Occipital lobe (tissue), 2 donors: ENCODE data around the gene RPS15. TPM values are rescaled to one million over a fixed set of nuclear protein-coding genes. Genes with fewer than 3 reads are reported as not detected.

Experiments
- DNase-seq: peaks from one replicate; lab custom pipeline; 2025; lab: John Stamatoyannopoulos, UW
- total RNA-seq: library from RNA; depleted of rRNA; stranded (reverse); fragments of >200 nt; gene quantifications from one replicate; pipeline ENCODE4 v1.2.3, GENCODE V29; 2014

RPS15 gene
- total RNA-seq, 1 donor from 2014 or later: 252 TPM

GRCh38 chr19:1401889-1402217, 36.3 kb upstream of the RPS15 start:
- DNase-seq: no peak

- no peak for DNase-seq
Observed at GRCh38 chr19:1402411-1403070, 35.7 kb upstream of the RPS15 start.

GRCh38 chr19:1406774-1407527, 31.2 kb upstream of the RPS15 start:
- DNase-seq: peak; percentile 96

GRCh38 chr19:1407528-1408299, 30.5 kb upstream of the RPS15 start, which contains the start of gene DAZAP1:
Gene DAZAP1 (plus strand): TSS chr19:1407586. CDS start chr19:1407774, 188 bp downstream.
- DNase-seq: no peak

- DNase-seq: no peak
Observed at GRCh38 chr19:1408300-1409203, 29.6 kb upstream of the RPS15 start.

GRCh38 chr19:1409204-1410005, 28.8 kb upstream of the RPS15 start:
- DNase-seq: no peak

GRCh38 chr19:1410136-1410786, 27.9 kb upstream of the RPS15 start:
- no peak for DNase-seq

GRCh38 chr19:1410789-1411188, 27.4 kb upstream of the RPS15 start:
- no peak for DNase-seq

GRCh38 chr19:1411255-1412191, 26.7 kb upstream of the RPS15 start:
- peak; percentile 86 for DNase-seq

- no peak for DNase-seq
Observed at GRCh38 chr19:1412323-1412923, 25.8 kb upstream of the RPS15 start.

GRCh38 chr19:1412995-1413800, 25.0 kb upstream of the RPS15 start:
- DNase-seq: no peak

GRCh38 chr19:1416014-1416841, 22.0 kb upstream of the RPS15 start:
- no peak for DNase-seq

- DNase-seq: no peak
Observed at GRCh38 chr19:1417145-1417544, 21.1 kb upstream of the RPS15 start.

GRCh38 chr19:1417681-1418495, 20.3 kb upstream of the RPS15 start:
- DNase-seq: no peak

- DNase-seq: no peak
Observed at GRCh38 chr19:1418496-1418775, 19.8 kb upstream of the RPS15 start.
